ENCODE measurements around the gene SNTB2.

GRCh38 chr16:69301861-69302260 is 114.9 kb downstream of the SNTB2 start:
- TF ChIP-seq RERE (CRISPR knock-in tag; IDR thresholded peaks at IDR 0.05; ENCODE audit: low read depth) (no peak), GTF2F1 (IDR thresholded peaks at IDR 0.05; ENCODE audit: low read length) (no peak), POLR2AphosphoS5 (IDR thresholded peaks at IDR 0.05; ENCODE audit: low read depth, low read length) (no peak), ZBTB49 (CRISPR knock-in tag; IDR thresholded peaks at IDR 0.05; ENCODE audit: borderline replicate concordance) (no peak)
